Measurements from ENCODE around the gene CCKAR. TPM values are rescaled to one million over a fixed set of nuclear protein-coding genes. Genes with fewer than 3 reads are reported as not detected.
A peak's percentile ranks its signal among the peaks of the same experiment; 100 is the strongest.

CCKAR gene
- total RNA-seq, 4 donors from 2014 or later: not detected

GRCh38 chr4:26433556-26433955 lies 56.7 kb downstream of the CCKAR start:
- peaks cover 0 to 24% of the 10 kb centered on the region in 2 donors for H3K36me3 ChIP-seq
- H3K27ac ChIP-seq: no peak overlapping the region
- peaks cover 7 to 16% of the 10 kb centered on the region in 2 donors for H3K4me1 ChIP-seq
- in situ Hi-C loops (cut with MboI; ENCODE audit: low sequenced_read_pairs in 4 of 4): no loop called here
- no peak for DNase-seq
- H3K4me3 ChIP-seq: no peak overlapping the region
- H3K27me3 ChIP-seq: no peaks in the 10 kb centered on the region
- intact Hi-C loops (cut with DNase I; ENCODE audit: low total_unique reads): no loop called here
- H3K9me3 ChIP-seq: no peaks in the 10 kb centered on the region
- no peak for ATAC-seq
- TF ChIP-seq CTCF (IDR thresholded peaks at IDR 0.05 in 4 of 5, conservative IDR thresholded peaks at IDR 0.05 in 1 of 5) (no peak), POLR2A (IDR thresholded peaks at IDR 0.05) (no peak)

GRCh38 chr4:26432419-26432818 lies 57.9 kb downstream of the CCKAR start:
- H3K27ac ChIP-seq: peak overlapping the region in 1 of 4 donors; percentile 24
- intact Hi-C loops (cut with DNase I; ENCODE audit: low total_unique reads): no loop called here
- H3K4me1 ChIP-seq: peaks cover 10 to 16% of the 10 kb centered on the region in 2 donors
- ATAC-seq (peak; percentile 81 to 82), DNase-seq (no peak)
- no peaks in the 10 kb centered on the region for H3K27me3 ChIP-seq
- no peak for TF ChIP-seq POLR2A (IDR thresholded peaks at IDR 0.05)
- no peak for TF ChIP-seq CTCF (IDR thresholded peaks at IDR 0.05 in 4 of 5, conservative IDR thresholded peaks at IDR 0.05 in 1 of 5)
- no peak overlapping the region for H3K4me3 ChIP-seq
- in situ Hi-C loops (cut with MboI; ENCODE audit: low sequenced_read_pairs in 4 of 4): no loop called here
- H3K9me3 ChIP-seq: no peaks in the 10 kb centered on the region
- peaks cover 0 to 24% of the 10 kb centered on the region in 2 donors for H3K36me3 ChIP-seq

- H3K4me3 ChIP-seq: no peak overlapping the region
- peaks cover 0 to 24% of the 10 kb centered on the region in 2 donors for H3K36me3 ChIP-seq
- intact Hi-C loops (cut with DNase I; ENCODE audit: low total_unique reads) (no loop called here), in situ Hi-C loops (cut with MboI; ENCODE audit: low sequenced_read_pairs in 4 of 4) (no loop called here)
- ATAC-seq: no peak
- DNase-seq: no peak
- TF ChIP-seq POLR2A (IDR thresholded peaks at IDR 0.05) (no peak), CTCF (IDR thresholded peaks at IDR 0.05 in 4 of 5, conservative IDR thresholded peaks at IDR 0.05 in 1 of 5) (no peak)
- peak overlapping the region in 1 of 4 donors; percentile 24 for H3K27ac ChIP-seq
- H3K9me3 ChIP-seq: no peaks in the 10 kb centered on the region
- no peaks in the 10 kb centered on the region for H3K27me3 ChIP-seq
- H3K4me1 ChIP-seq: peaks cover 18 to 22% of the 10 kb centered on the region in 2 donors
These were observed 58.7 kb downstream of the CCKAR start for GRCh38 chr4:26431461-26432180.

Other genes with a start within 250 kb of the CCKAR start
- 10 to 100 TPM; 22.8 to 73.3 (median 37.1) TPM for gene RBPJ, start 169.5 kb downstream of the CCKAR start, total RNA-seq
- gene TBC1D19, start 93.6 kb upstream of the CCKAR start, total RNA-seq: 1 to 10 TPM; 6.5 to 7.0 (median 6.8) TPM